ENCODE data around the gene MEX3A. TPM values are rescaled to one million over a fixed set of nuclear protein-coding genes. Genes with fewer than 3 reads are reported as not detected.
"Not testable (repeated sequence)": the region's sequence is repeated elsewhere in the genome, so short reads cannot be mapped to it uniquely, and the experiment has no call there.

The MEX3A gene
- total RNA-seq, 1 experiment from 2014 or later: 79.1 TPM

- H3K36me3 Mint-ChIP-seq: peaks cover 24% of the 10 kb centered on the region
- CTCF ChIA-PET: interaction anchor here (1.5 to 3.8 kb wide), 3 partner anchors 19 to 83 kb away, joined by 7 to 27 read pairs (median 7); partner anchors contain the start of gene UBQLN4
- H3K4me3 Mint-ChIP-seq: no peak overlapping the region
- no peaks in the 10 kb centered on the region for H3K9me3 Mint-ChIP-seq
- H3K4me1 Mint-ChIP-seq: peaks cover 55% of the 10 kb centered on the region
- H3K27ac Mint-ChIP-seq: peak overlapping the region; percentile 81
- no peak for ATAC-seq
- no peaks in the 10 kb centered on the region for H3K27me3 Mint-ChIP-seq (ENCODE audit: low read depth)
- POLR2A ChIA-PET: interaction anchor here (1.0 to 3.8 kb wide), 3 partner anchors 11 to 111 kb away, joined by 3 to 17 read pairs (median 4); partner anchors contain the start of gene RAB25
- TF ChIP-seq TP53 (CRISPR knock-in tag; IDR thresholded peaks at IDR 0.05): no peak
- no peak for TF ChIP-seq ZBTB43 (CRISPR knock-in tag; IDR thresholded peaks at IDR 0.05)
- TF ChIP-seq CTCF (IDR thresholded peaks at IDR 0.05): no peak
- TF ChIP-seq HMGA2 (CRISPR knock-in tag; IDR thresholded peaks at IDR 0.05): no peak
- no peak for TF ChIP-seq PRRX2 (CRISPR knock-in tag; IDR thresholded peaks at IDR 0.05)
- DNase-seq (ENCODE audit: low spot score): no peak
These were observed 10.0 kb downstream of the MEX3A start for GRCh38 chr1:156072251-156072650.

- H3K27me3 Mint-ChIP-seq (ENCODE audit: low read depth); DNase-seq (ENCODE audit: low spot score); ATAC-seq; H3K9me3 Mint-ChIP-seq; H3K4me3 Mint-ChIP-seq: not testable (repeated sequence)
- H3K27ac Mint-ChIP-seq: peak overlapping the region; percentile 67
- ChIA-PET POLR2A (interaction anchor here (0.9 to 1.6 kb wide), 3 partner anchors 10 to 110 kb away, joined by 3 to 5 read pairs (median 3); partner anchors contain the start of genes MEX3A and RAB25), CTCF (interaction anchor here (0.5 kb wide), 1 partner anchor 129 kb away, joined by 3 read pairs; no protein-coding TSS in a partner anchor)
- peaks cover 50% of the 10 kb centered on the region for H3K4me1 Mint-ChIP-seq
- TF ChIP-seq ZNF121 (CRISPR knock-in tag; IDR thresholded peaks at IDR 0.05): peak; percentile 99
- H3K36me3 Mint-ChIP-seq: peaks cover 24% of the 10 kb centered on the region
These were observed 10.9 kb downstream of the MEX3A start for GRCh38 chr1:156071332-156071816.

- TF ChIP-seq MLX (CRISPR knock-in tag; IDR thresholded peaks at IDR 0.05) (no peak), E2F4 (CRISPR knock-in tag; IDR thresholded peaks at IDR 0.05; ENCODE audit: borderline replicate concordance, low read depth) (no peak), ETV6 (CRISPR knock-in tag; IDR thresholded peaks at IDR 0.05) (no peak), NFATC4 (CRISPR knock-in tag; IDR thresholded peaks at IDR 0.05) (no peak), PRDM15 (CRISPR knock-in tag; IDR thresholded peaks at IDR 0.05) (no peak), IRF2 (CRISPR knock-in tag; IDR thresholded peaks at IDR 0.05; ENCODE audit: borderline replicate concordance, low read depth) (no peak), ESRRA (CRISPR knock-in tag; IDR thresholded peaks at IDR 0.05; ENCODE audit: borderline replicate concordance) (no peak)
- ChIA-PET CTCF (interaction anchor here (1.1 kb wide), 1 partner anchor 81 kb away, joined by 3 read pairs; no protein-coding TSS in a partner anchor), POLR2A (interaction anchor here (0.9 to 1.6 kb wide), 2 partner anchors 9 to 12 kb away, joined by 3 to 5 read pairs; partner anchors contain the start of genes MEX3A and RAB25)
- H3K4me1 Mint-ChIP-seq: peaks cover 50% of the 10 kb centered on the region
- H3K27ac Mint-ChIP-seq: 0 out of 2 replicates have a peak overlapping the region, but pooled peaks have one; percentile 11
- no peak for DNase-seq (ENCODE audit: low spot score)
- no peaks in the 10 kb centered on the region for H3K9me3 Mint-ChIP-seq
- ATAC-seq: no peak
- no peak overlapping the region for H3K4me3 Mint-ChIP-seq
- peaks cover 24% of the 10 kb centered on the region for H3K36me3 Mint-ChIP-seq
- no peaks in the 10 kb centered on the region for H3K27me3 Mint-ChIP-seq (ENCODE audit: low read depth)
These were observed 11.7 kb downstream of the MEX3A start for GRCh38 chr1:156070548-156070947.

All from WTC11 (cell line).